Right forelimb (tissue), 1 donor: ENCODE data around the gene AMBP.
"Not testable (repeated sequence)": the region's sequence is repeated elsewhere in the genome, so short reads cannot be mapped to it uniquely, and the experiment has no call there.

ENCODE experiments used
- DNase-seq: peaks from one replicate; pipeline ENCODE4 v3.0.0-alpha.2; 2018

Gene AMBP

DNA sequence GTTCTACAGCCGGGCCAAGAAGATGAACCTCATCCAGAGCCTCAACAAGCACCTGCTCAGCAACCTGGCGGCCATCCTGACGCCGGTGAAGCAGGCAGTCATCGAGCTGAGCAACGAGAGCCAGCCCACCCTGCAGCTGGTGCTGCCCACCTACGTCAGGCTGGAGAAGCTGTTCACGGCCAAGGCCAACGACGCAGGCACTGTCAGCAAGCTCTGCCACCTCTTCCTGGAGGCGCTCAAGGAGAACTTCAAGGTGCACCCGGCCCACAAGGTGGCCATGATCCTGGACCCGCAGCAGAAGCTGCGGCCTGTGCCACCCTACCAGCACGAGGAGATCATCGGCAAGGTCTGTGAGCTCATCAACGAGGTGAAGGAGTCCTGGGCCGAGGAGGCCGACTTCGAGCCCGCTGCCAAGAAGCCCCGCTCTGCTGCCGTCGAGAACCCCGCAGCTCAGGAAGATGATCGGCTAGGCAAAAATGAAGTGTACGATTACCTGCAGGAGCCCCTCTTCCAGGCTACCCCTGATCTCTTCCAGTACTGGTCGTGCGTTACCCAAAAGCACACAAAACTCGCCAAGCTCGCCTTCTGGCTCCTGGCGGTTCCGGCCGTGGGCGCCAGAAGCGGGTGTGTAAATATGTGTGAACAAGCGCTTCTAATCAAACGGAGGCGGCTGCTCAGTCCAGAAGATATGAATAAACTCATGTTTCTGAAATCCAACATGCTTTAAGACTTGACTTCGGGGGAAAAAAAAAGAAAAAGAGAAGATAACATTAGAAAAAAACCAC, 28.5 kb downstream of the AMBP start:
- peak; percentile 29 for DNase-seq

DNA sequence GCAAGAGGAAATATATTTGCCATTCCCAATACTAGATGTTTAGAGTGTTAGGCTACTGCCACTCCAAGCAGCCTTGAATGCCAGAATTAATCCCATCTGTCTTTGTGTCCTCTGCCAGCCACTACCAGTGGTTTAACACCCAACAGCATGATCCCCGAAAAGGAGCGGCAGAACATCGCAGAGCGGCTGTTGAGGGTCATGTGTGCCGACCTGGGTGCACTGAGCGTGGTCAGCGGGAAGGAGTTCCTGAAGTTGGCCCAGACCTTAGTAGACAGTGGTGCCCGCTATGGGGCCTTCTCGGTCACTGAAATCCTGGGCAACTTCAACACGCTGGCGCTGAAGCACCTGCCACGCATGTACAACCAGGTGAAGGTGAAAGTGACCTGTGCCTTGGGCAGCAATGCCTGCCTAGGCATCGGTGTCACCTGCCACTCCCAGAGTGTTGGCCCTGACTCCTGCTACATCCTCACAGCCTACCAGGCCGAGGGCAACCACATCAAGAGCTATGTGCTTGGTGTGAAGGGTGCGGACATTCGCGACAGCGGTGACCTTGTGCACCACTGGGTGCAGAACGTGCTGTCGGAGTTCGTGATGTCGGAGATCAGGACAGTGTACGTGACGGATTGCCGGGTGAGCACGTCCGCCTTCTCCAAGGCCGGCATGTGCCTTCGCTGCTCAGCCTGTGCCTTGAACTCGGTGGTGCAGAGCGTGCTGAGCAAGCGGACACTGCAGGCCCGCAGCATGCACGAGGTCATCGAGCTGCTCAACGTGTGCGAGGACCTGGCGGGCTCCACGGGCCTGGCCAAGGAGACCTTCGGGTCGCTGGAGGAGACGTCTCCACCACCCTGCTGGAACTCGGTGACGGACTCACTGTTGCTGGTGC, 29.3 kb downstream of the AMBP start:
- DNase-seq: peak; percentile 33

DNA sequence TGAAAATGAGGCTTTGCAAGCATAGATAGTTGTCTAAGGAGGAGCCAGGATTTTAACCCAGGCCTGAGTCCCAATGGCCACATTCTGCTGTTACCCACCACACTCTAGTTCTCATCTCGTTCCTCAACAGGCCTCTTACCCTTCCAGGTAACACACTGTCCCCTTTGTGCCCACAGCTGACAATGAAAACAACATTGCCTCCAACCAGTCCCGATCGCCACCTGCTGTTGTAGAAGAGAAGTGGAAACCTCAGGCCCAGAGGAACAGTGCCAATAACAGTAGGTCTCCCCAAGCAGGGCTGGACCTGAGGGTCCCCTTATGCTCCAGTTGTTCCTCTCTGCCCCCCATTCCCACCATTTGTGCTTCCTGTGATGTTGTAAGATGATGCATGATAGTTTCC, 30.4 kb downstream of the AMBP start:
- DNase-seq: no peak

DNA sequence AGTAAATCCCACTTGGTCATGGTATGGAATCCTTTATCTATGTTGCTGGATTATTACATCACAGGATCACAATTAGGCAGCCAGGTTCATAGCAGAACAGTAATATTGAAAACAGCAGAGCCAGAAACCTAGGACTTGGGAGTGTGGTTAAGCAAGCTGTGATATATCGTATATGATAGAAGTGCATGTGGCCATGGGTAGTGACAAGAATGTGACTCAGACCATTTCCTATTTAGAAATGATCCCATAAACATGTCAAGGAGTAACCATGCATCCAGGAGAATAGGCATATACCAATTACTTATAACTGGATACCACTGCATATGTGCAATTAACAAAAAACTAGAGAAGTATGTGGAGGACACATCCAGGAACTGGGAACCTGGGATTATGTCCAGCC, 31.2 kb downstream of the AMBP start:
- DNase-seq: no peak

DNA sequence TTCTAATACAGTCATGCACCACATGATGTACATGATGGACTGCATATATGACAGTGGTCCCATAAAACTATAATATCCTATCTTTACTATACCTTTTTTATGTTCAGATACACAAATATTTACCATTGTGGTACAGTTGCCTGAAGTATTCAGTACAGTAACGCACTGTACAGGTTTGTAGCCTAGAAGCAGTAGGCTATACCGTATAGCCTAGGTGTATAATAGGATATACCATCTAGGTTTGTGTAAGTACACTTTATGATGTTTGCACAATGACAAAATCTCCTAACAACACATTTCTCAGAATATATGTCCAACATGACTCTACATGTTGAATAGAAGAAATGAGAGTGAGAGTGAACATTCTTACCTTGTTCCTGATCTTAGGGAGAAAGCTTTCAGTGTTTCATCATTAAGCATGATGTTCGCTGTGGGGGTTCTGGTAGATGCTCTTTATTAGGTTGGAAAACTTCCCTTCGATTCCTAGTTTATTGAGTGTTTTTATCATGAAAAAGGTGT, 31.8 kb downstream of the AMBP start:
- DNase-seq: no peak

DNA sequence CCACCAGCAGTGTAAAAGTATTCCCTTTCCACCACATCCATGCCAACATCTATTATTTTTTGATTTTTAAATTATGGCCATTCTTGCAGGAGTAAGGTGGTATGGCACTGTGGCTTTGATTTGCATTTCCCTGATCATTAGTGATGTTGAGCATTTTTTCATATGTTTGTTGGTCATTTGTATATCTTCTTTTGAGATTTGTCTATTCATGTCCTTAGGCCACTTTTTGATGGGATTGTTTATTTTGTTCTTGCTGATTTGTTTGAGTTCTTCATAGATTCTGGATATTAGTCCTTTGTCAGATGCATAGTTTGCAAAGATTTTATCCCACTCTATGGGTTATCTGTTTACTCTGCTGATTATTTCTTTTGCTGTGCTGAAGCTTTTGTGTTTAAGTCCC, 34.4 kb downstream of the AMBP start:
- not testable (repeated sequence) for DNase-seq

DNA sequence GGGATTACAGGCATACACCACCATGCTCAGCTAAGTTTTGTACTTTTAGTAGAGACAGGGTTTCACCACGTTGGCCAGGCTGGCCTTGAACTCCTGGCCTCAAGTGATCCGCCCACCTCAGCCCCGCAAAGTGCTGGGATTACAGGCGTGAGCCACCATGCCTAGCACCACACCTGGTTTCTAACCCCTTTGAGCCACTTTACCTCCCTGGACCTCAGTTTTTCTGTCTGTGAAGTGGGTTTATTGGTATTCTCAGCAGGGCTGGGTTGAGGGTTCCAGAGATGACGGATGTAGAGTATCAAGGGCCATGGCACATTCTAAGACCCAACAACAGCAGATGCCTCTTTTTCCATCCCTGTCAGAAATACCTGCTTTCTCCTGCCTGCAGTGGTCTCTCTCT, 38.6 kb downstream of the AMBP start:
- no peak for DNase-seq

DNA sequence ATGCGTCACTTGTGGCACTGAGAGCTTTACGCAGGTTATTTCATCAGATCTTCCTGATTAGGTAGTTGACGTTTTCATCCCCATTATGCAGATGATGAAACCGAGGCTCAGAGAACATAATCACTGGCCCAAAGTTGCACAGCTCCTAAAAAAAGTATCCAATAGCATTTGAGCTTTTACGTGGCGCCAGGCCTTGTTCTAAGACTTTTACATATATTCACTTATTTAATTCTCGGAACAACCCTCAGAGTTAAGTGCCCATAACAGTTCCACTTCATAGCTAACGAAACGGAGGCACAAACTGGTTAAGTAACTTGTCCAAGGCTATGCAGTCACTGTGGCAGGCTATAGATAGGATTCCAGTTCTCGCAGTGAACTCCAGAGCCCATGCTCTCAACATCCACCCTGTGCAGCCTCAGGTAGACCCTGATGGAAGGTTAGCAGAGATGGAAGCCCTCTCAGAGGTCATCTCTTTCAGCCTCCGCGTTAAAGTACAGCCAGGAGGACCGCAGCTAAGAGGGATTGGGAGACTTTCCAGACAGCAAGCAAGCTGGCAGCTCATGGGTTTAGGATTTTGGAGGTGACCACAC, 39.3 kb downstream of the AMBP start:
- DNase-seq: peak; percentile 32

DNA sequence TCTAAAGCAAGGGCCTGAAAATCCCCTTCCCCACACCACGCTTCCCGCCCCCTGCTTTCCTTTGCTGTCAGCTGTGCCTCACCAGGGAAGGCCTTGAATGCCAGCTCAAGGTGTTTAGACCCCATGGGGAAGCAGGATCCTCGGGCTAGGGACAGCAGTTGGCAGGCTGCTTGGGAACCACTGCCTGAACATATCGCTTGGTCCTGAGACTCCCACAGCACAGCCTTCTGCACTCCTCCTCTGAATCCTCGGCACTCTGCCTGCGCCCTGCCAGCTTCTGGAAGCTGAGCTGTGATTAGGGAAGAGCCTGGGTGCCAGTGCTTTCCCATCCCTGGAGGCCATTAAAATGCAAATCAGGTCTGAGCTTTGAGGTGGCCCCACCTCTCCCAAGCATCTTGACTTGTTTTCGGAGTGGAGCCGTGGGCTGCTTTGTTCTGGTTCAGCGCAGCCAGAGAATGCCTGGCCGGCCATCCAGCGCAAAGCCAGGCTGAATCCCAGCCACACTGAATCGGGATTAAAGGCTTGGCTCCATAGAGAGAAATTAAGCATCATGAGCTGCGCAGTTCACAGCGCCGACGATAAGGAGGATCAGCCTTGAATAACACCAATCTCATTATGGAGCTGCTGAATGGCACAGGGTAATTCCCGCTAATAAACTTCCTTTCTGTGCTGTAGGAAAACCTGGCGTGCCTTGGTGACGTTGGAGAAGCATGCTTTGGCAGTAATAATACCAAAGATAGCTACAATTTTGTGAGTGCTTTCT, 40.0 kb downstream of the AMBP start:
- DNase-seq: peak; percentile 34

DNA sequence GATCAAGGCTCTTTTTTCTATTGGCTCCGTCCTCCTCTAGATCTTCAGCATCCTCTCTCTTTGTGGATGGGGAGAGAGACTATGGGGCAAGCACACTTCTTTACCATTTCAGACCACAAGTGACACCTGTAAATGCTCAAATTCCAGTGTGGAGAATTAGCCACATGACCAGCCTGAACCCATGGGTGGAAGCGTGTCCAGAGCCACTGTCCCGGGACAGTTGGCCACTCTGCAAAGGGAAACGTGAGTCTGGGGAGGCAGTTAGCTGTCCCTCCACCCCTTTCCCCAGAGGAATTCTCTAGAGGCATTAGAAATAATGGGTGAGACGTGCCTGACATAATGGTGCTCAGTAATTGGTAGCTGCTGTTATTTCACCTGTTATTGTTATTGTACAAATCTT, 40.9 kb downstream of the AMBP start:
- DNase-seq: no peak

DNA sequence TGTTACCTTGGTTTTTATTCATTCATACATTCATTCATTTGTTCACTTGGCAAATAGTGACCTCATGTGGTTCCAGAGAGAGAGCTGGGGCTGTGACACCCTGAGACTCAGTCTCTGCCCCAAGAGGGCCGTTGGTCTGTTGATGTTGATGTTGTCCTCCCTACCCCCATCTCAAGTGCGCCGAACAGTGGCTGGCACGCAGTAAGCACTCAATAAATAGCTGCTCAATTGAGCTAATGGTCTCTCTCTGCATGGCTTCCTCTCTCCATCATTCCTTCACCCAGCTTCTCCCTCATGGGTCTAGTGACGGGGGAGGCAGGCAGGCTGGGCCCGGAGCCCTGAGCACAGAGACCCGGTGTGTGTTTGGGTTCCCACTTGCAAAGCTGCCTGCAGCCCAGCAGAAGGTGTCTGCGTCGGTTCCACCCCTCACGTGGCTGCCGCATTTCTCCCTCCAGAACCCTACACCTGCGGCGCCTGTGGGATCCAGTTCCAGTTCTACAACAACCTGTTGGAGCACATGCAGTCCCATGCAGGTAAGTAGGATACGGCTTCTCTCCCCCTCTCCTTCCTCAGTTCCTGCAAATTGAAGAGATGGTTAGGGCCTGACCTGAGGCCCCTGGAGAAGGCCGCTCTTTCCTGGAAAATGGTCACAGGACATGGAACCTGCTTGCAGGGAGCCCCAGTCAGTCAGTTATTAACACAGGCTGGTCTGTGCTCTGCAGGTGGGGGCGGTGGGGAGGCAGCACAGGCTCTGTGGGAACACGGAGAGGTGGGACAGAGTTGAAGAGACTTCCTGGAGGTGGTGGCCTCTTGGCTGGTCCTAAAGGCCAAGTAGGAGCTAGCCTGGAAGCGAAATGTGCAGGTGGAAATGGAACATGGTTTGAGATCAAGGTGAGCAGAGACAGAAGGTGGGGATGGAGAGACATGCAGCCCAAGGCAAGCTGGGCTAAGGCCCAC, 42.0 kb downstream of the AMBP start:
- DNase-seq: no peak

DNA sequence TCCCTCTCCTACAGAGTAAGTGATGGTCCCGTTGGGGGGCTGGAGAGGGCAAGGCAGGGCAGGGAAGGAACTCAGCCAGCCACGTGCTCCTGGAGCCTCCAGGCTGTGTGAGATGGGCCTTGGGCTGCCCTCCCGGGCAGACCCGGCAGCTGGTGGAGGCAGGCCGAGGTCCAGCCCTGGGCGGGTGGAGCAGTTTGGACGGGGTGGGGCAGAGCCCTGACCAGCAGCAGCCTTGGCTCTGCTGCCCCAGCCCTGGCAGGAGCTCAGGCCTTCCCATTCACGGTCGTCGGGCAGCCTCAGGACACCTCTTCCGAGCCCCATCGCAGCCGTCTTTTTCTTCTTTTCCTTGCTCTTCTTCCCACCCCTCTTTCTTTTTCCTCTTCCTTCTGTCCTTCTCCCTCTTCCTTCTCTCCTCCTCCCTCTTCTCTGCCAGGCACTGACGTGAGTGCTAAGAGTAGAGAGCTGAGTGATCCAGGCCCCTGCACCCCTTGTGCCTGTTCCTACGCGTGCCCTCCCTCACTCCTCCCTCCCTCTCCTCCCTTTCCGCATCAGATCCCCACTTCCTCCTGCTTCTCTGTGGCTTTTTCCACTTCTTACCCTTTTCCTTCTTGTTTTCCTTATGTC, 42.8 kb downstream of the AMBP start:
- DNase-seq: peak; percentile 26

DNA sequence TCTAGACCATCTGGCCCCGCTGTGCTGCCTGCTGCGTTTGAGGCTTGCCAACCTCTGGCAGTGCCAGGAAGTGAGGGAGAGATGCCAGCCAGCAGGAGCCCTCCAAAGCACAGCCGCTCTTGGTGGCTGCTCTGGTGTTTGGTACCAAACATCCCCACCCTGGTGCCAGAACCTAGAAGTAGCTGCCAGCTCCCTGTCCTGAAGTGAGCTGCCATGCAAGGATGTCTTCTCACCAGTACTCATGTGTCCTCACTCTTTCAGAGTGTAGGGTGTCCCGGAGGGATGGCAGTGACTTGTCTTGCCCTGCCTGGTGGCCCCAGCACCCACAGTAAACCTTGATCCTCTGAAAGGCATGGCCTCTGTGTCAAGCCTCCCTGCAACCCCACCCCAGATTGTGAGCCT, 43.4 kb downstream of the AMBP start:
- DNase-seq: peak; percentile 36

DNA sequence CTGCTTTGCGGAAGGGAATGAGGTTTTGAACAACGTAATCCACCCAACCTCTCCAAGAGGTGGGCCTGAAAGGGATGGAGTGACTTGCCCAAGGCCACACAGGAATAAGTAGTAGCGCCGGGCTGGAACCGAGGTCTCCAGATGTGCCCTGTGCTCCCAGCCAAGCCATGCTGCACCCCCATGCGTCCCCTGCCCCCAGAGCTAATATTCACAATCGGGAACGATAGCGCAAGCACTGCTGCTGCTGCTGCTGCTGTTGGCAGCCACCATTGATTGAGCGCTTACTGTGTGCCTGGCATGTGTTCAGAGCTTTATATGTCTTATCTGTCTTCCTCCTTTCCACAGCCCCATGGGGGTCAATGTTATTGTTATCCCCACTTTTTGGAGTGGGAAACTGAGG, 43.9 kb downstream of the AMBP start:
- DNase-seq: no peak

DNA sequence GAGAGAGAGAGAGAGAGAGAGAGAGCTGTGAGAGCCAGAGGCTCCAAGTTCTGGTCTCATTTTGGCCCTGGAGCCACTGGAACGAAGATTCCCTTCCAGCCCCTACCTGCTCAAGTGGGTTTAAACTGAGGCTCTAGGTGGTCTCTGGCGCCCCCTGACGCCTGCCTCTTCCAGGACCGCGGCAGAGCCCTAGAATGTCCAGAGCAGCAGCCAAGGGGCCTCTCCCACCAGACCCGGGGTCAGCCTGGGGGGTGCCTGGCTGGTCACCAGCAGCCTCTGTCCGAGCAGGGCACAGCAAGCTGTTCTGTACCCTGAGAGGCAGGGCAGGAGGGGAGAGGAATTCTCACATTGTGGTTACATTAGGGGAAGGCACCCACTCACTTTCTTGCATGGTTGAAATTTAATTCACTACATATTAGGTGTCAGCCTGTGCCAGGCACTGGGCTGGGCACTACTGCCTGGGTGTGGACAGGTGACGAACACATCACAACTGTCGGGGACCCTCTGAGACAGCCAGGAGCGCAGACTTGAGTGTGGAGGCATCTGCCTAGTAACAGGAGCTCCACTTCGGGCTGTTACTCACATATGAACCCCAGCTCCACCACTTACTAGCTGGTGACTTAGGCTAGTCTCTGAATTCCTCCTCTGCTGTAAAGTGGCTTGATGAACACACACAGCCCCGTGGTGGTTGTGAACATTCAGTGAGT, 44.5 kb downstream of the AMBP start:
- DNase-seq: peak; percentile 74

DNA sequence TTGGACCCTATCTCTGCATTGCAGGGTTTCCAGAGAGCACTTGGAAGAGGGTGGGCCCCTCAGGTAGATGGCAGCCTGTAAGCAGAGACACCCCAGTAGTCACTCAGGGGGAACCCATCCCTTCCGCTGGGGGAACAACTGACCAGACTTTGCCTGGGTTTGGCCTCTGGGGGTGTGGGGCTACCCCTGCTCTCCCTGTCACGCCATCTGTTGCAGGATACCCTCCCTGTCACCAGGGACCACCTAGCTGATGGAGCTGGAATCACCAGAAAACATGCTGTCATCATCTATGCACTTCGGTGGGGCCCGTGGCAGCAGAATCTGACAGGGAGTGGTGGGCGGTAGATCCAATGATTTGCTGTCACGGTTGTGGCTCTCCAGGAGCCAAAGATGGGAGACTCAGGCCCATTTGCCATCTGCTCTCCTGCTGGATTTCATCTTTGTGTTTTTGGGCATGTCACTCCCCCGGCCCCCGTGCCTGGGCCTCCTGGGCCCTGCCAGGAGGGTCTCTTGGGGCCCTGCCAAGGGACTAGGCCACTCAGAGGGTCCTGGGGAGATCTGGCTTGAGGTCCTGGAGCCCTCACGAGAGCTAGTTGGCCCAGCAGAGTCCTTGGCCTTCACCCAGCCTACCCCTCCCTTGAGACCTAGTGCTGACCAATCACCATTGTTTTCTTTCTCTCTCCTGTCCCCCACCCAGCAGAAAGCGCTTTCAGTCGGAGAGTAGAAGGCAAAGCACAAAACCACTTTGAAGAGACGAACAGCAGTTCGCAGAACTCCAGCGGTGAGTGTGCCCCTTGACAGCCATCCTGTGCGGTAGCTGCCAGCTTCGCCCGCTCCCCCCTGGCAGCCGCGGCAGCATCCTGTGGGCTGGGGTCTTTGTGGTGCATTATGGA, 45.9 kb downstream of the AMBP start:
- DNase-seq: peak; percentile 29

DNA sequence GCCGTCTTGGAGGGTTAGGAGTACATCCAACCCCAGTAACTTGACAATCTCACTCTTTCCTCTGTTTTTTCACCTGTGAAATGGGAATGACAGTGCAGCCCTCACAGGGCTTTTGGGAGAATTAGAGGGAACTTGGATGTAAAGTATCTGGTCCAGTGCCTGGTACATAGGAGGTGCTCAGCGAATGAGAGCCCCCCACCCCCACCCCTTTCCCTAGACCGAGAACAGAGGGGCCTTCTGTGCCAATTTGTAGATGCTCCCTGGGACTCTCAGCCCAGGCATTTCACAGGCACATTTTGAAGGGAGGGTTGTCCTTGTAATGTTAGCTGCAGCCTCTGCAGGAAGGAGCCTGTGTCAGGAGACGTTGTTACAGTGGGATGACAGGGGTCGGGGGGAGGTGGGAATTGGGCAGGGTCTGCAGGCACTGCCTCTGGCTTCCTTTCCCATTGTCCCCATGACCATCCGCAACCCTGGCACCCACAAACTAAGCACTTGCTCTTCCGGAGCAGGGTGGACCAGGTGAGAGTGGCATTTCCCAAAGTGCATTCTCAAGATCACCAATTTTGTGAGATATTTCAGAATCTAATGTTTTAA, 47.0 kb downstream of the AMBP start:
- peak; percentile 31 for DNase-seq

DNA sequence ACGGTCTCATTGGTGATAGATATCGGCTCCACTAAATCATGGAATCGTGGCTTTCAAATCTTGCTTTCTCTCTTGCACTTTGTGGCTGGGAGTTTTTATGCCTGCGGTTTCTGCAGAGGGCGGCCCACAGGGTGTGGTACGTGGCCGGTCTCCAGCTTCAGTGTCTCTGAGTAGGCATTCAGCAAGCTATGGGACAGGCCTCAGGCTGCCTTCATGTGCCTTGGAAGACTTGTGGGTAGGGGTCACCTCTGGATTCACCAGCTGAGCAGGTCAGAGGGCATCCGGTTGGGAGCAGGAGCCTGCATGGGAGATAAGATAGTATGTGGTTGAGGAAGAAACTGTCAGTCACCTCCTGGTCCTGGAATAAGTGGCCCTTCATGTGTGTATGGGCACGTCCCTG, 47.7 kb downstream of the AMBP start:
- peak; percentile 39 for DNase-seq
